Keratinocyte (primary cell): ENCODE measurements around the gene LSG1. TPM values are rescaled to one million over a fixed set of nuclear protein-coding genes. Genes with fewer than 3 reads are reported as not detected.

Source experiments
- DNase-seq: peaks from one replicate; pipeline ENCODE4 v3.0.0-alpha.2; 2011; ENCODE audit warnings: low read depth, missing footprints, low spot score
- FAIRE-seq: peaks from 2 replicates; lab custom pipeline; 2011; peaks lifted over from hg19 to GRCh38; lab: Jason Lieb, UNC
- H2AFZ ChIP-seq: 2 replicates; pipeline ENCODE4 v1.6.0; 2012; ENCODE audit warnings: low read length, control low read depth, inconsistent platforms; ENCODE audit not compliant: control insufficient read depth
- H3K27ac ChIP-seq: 2 replicates; pipeline ENCODE4 v1.5.1; 2011; ENCODE audit warnings: low read length; ENCODE audit not compliant: control insufficient read depth, insufficient read depth
- H3K27me3 ChIP-seq: 3 replicates; pipeline ENCODE4 v1.6.0; 2011; ENCODE audit warnings: low read length; ENCODE audit not compliant: control insufficient read depth, insufficient read depth; ENCODE audit errors: extremely low read depth
- H3K36me3 ChIP-seq, 2 experiments: 2 replicates in 1 of 2; 3 replicates in 1 of 2; pipeline ENCODE4 v1.5.1; 2011; ENCODE audit warnings: low read length in 2 of 2, mild to moderate bottlenecking in 1 of 2; ENCODE audit not compliant: control insufficient read depth in 2 of 2, insufficient read depth in 2 of 2; ENCODE audit errors: extremely low read depth in 1 of 2
- H3K4me1 ChIP-seq: 3 replicates; pipeline ENCODE4 v1.5.1; 2011; ENCODE audit warnings: low read length; ENCODE audit not compliant: control insufficient read depth, insufficient read depth; ENCODE audit errors: extremely low read depth
- H3K4me2 ChIP-seq: 3 replicates; pipeline ENCODE4 v1.6.0; 2011; ENCODE audit warnings: low read depth, low read length; ENCODE audit not compliant: control insufficient read depth, insufficient read depth; ENCODE audit errors: extremely low read depth
- H3K4me3 ChIP-seq, 3 experiments: fragments of 200-600 bp in 1 of 3; sonication (generic) in 1 of 3; 2 replicates in 2 of 3; 3 replicates in 1 of 3; pipeline ENCODE4 v1.5.1; 2011 to 2016; ENCODE audit warnings: low read length in 3 of 3, mild to moderate bottlenecking in 3 of 3, control low read depth in 2 of 3, inconsistent platforms in 1 of 3, low read depth in 1 of 3, mixed read lengths in 1 of 3, mixed run types in 1 of 3, moderate library complexity in 1 of 3; ENCODE audit not compliant: control insufficient read depth in 2 of 3, insufficient read depth in 2 of 3; ENCODE audit errors: extremely low read depth in 1 of 3
- H3K79me2 ChIP-seq: 2 replicates; pipeline ENCODE4 v1.6.0; 2012; ENCODE audit warnings: low read length; ENCODE audit not compliant: control insufficient read depth, insufficient read depth
- H3K9ac ChIP-seq: 3 replicates; pipeline ENCODE4 v1.6.0; 2011; ENCODE audit warnings: low read length; ENCODE audit not compliant: control insufficient read depth, insufficient read depth; ENCODE audit errors: extremely low read depth
- H3K9me1 ChIP-seq: 3 replicates; pipeline ENCODE4 v1.6.0; 2011; ENCODE audit warnings: low read length; ENCODE audit not compliant: control insufficient read depth, insufficient read depth; ENCODE audit errors: extremely low read depth
- H3K9me3 ChIP-seq: 2 replicates; pipeline ENCODE4 v1.5.1; 2012; ENCODE audit warnings: low read depth, low read length; ENCODE audit not compliant: control insufficient read depth
- H4K20me1 ChIP-seq: 3 replicates; pipeline ENCODE4 v1.6.0; 2011; ENCODE audit warnings: low read length; ENCODE audit not compliant: control insufficient read depth, insufficient read depth; ENCODE audit errors: extremely low read depth
- CTCF ChIP-seq, 3 experiments: IDR thresholded peaks in 1 of 3; conservative IDR thresholded peaks in 1 of 3; optimal IDR thresholded peaks in 1 of 3; 2 replicates in 2 of 3; 3 replicates in 1 of 3; pipeline versions ENCODE3 to v1.5.1; 2011; ENCODE audit warnings: low read length in 3 of 3, mild to moderate bottlenecking in 3 of 3, moderate library complexity in 2 of 3, control low read depth in 1 of 3, inconsistent platforms in 1 of 3; ENCODE audit not compliant: insufficient read depth in 2 of 3; ENCODE audit errors: extremely low read depth in 1 of 3
- EZH2 ChIP-seq: IDR thresholded peaks from one replicate; pipeline ENCODE4 v1.6.1; 2012; ENCODE audit warnings: inconsistent platforms, mild to moderate bottlenecking, low read length, moderate library complexity
- dilution Hi-C: fragments of 300-500 bp; cut with MboI; formaldehyde crosslinking; loops from one replicate; pipeline ENCODE4 v1.7.0; 2020; ENCODE audit warnings: low sequenced_read_pairs; ENCODE audit not compliant: extremely low pct_ligation_motif_present
- polyA plus RNA-seq, 5 experiments: library from polyadenylated mRNA; depleted of rRNA in 3 of 5; stranded (reverse) in 3 of 5; stranded (forward) in 1 of 5; unstranded in 1 of 5; fragments of >200 nt; gene quantifications; 1 replicate in 1 of 5; 2 replicates in 3 of 5; 3 replicates in 1 of 5; pipeline versions ENCODE4 v1.2.1 to v1.2.3, GENCODE V29; 2011 to 2012; ENCODE audit warnings: missing spikeins in 2 of 5, low read depth in 1 of 5, low replicate concordance in 1 of 5

Gene LSG1
- polyA plus RNA-seq, 1 donor (not counting 4 experiments of a cell fraction or from before 2014, with no cell fraction given) = 40.7 TPM

DNA sequence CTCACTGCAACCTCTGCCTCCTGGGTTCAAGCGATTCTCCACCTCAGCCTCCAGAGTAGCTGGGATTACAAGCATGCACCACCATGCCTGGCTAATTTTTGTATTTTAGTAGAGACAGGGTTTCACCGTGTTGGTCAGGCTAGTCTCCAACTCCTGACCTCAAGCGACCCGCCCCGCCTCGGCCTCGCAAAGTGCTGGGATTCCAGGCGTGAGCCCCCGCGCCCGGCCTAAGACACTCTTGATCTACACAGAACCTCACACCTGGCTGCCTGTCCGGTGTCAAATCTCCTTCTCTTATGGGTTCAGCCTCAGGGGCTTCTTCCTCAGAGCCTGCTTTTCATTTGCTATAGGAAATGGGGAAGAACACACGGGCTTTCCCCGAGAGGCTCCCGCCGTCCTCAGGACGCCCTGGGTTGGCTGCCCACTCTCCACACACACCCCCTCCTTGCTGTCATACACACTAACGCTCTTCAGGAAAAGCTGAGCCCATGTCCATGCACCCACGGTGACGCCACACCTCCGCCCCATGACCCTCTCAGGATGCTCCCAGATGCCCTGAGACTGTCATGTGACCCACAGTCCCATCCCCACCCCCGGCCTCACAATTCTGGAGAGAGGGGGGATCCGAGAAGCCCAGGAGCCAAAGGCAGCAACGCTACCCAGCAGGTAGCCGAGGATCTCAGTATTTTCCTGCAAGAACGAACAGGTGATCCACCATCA, 49.2 kb downstream of the LSG1 start:
- FAIRE-seq = no peak
- no peaks in the 10 kb centered on the region for H3K27me3 ChIP-seq
- no peaks in the 10 kb centered on the region for H3K4me1 ChIP-seq
- H3K4me3 ChIP-seq = no peak overlapping the region
- dilution Hi-C loops = no loop called here
- no peaks in the 10 kb centered on the region for H3K79me2 ChIP-seq
- no peak overlapping the region for H3K9ac ChIP-seq
- no peaks in the 10 kb centered on the region for H3K9me3 ChIP-seq
- no peak overlapping the region for H3K4me2 ChIP-seq
- no peak overlapping the region for H3K27ac ChIP-seq
- TF ChIP-seq CTCF (optimal IDR thresholded peaks at IDR 0.05 in 1 of 3, IDR thresholded peaks at IDR 0.05 in 1 of 3, conservative IDR thresholded peaks at IDR 0.05 in 1 of 3; ENCODE audit: extremely low read depth in 1 of 3, insufficient read depth in 2 of 3, low read length in 3 of 3) (no peak), EZH2 (no peak)
- no peak overlapping the region for H2AFZ ChIP-seq
- no peaks in the 10 kb centered on the region for H3K9me1 ChIP-seq
- H3K36me3 ChIP-seq = peaks cover 2 to 21% of the 10 kb centered on the region in 2 experiments
- no peak for DNase-seq
- no peaks in the 10 kb centered on the region for H4K20me1 ChIP-seq

- dilution Hi-C loops = no loop called here
Observed at GRCh38 chr3:194621947-194622346, 50.0 kb downstream of the LSG1 start.

More at GRCh38 chr3:194621947-194622346, 50.0 kb downstream of the LSG1 start:
- Histone ChIP-seq H3K9me1 (no peaks in the 10 kb centered on the region), H3K9ac (no peak overlapping the region), H3K9me3 (no peaks in the 10 kb centered on the region), H3K27me3 (no peaks in the 10 kb centered on the region), H3K4me3 (no peak overlapping the region), H2AFZ (no peak overlapping the region), H3K4me2 (no peak overlapping the region), H3K79me2 (no peaks in the 10 kb centered on the region), H4K20me1 (no peaks in the 10 kb centered on the region), H3K36me3 (peaks cover 0 to 17% of the 10 kb centered on the region in 2 experiments), H3K4me1 (no peaks in the 10 kb centered on the region), H3K27ac (no peak overlapping the region)
- TF ChIP-seq CTCF (optimal IDR thresholded peaks at IDR 0.05 in 1 of 3, IDR thresholded peaks at IDR 0.05 in 1 of 3, conservative IDR thresholded peaks at IDR 0.05 in 1 of 3; ENCODE audit: extremely low read depth in 1 of 3, insufficient read depth in 2 of 3, low read length in 3 of 3) (no peak), EZH2 (no peak)
- FAIRE-seq (no peak), DNase-seq (no peak)
